GM12878 (cell line): ENCODE results near the gene OLAH. TPM values are rescaled to one million over a fixed set of nuclear protein-coding genes. Genes with fewer than 3 reads are reported as not detected.

ENCODE experiments used
- CBX3 ChIP-seq: fragments of 200-600 bp; sonication (generic); IDR thresholded peaks from 2 replicates; pipeline ENCODE4 v1.6.1; 2016; ENCODE audit warnings: low read depth, borderline replicate concordance
- CEBPB ChIP-seq, 2 experiments: fragments of 150-350 bp in 1 of 2; IDR thresholded peaks; 2 replicates each; pipeline ENCODE4 v1.6.1; 2012 to 2014; ENCODE audit warnings: low read depth in 2 of 2, low read length in 2 of 2, borderline replicate concordance in 1 of 2, inconsistent platforms in 1 of 2
- CHD1 ChIP-seq: IDR thresholded peaks from 2 replicates; pipeline ENCODE4 v1.6.1; 2012; ENCODE audit warnings: low read depth, low read length, improper control_type of control experiment
- CHD2 ChIP-seq: IDR thresholded peaks from 2 replicates; pipeline ENCODE4 v1.6.1; 2011; ENCODE audit warnings: low read depth, low read length, improper control_type of control experiment, borderline replicate concordance
- CHD4 ChIP-seq: fragments of 200-600 bp; sonication (generic); IDR thresholded peaks from 2 replicates; pipeline ENCODE4 v1.6.1; 2016; ENCODE audit warnings: mild to moderate bottlenecking
- DPF2 ChIP-seq: fragments of 450-650 bp; IDR thresholded peaks from 2 replicates; pipeline ENCODE4 v1.6.1; 2017; ENCODE audit warnings: mild to moderate bottlenecking
- GABPA ChIP-seq: IDR thresholded peaks from 2 replicates; pipeline ENCODE4 v1.6.1; 2014; ENCODE audit warnings: antibody characterized with exemption, low read depth, mild to moderate bottlenecking, inconsistent platforms
- HCFC1 ChIP-seq: fragments of 150-350 bp; IDR thresholded peaks from 2 replicates; pipeline ENCODE4 v1.6.1; 2014; ENCODE audit warnings: low read length
- KLF5 ChIP-seq: fragments of 450-650 bp; IDR thresholded peaks from 2 replicates; pipeline ENCODE4 v1.6.1; 2014; ENCODE audit warnings: mild to moderate bottlenecking; ENCODE audit not compliant: partially characterized antibody
- LARP7 ChIP-seq: fragments of 450-650 bp; IDR thresholded peaks from 2 replicates; pipeline ENCODE4 v1.6.1; 2017; ENCODE audit warnings: mild to moderate bottlenecking
- MAX ChIP-seq: IDR thresholded peaks from 2 replicates; pipeline ENCODE4 v1.6.1; 2012; ENCODE audit warnings: low read depth, low read length, improper control_type of control experiment
- MEF2B ChIP-seq: fragments of 450-650 bp; IDR thresholded peaks from 2 replicates; pipeline ENCODE4 v1.6.1; 2018; ENCODE audit warnings: mild to moderate bottlenecking, moderate library complexity; ENCODE audit not compliant: partially characterized antibody, poor library complexity, severe bottlenecking
- NBN ChIP-seq: fragments of 450-650 bp; IDR thresholded peaks from 2 replicates; pipeline ENCODE4 v1.6.1; 2016
- NKRF ChIP-seq: fragments of 450-650 bp; conservative IDR thresholded peaks from 2 replicates; pipeline ENCODE4 v1.6.1; 2017; ENCODE audit warnings: mild to moderate bottlenecking, moderate library complexity
- NR2F1 ChIP-seq: fragments of 450-650 bp; conservative IDR thresholded peaks from 2 replicates; pipeline ENCODE4 v1.6.1; 2017; ENCODE audit warnings: mild to moderate bottlenecking
- POLR2A ChIP-seq: IDR thresholded peaks from 2 replicates; pipeline ENCODE4 v1.6.1; 2011; ENCODE audit warnings: low read depth, mild to moderate bottlenecking, low read length
- RELB ChIP-seq: fragments of 450-650 bp; IDR thresholded peaks from 2 replicates; pipeline ENCODE4 v1.6.1; 2017; ENCODE audit warnings: low read depth, mild to moderate bottlenecking, moderate library complexity
- SIX5 ChIP-seq: IDR thresholded peaks from 2 replicates; pipeline ENCODE4 v1.6.1; 2011; ENCODE audit warnings: mild to moderate bottlenecking, low read depth, low read length, moderate library complexity; ENCODE audit not compliant: severe bottlenecking
- SMAD5 ChIP-seq: IDR thresholded peaks from 2 replicates; pipeline ENCODE4 v1.6.1; 2016; ENCODE audit warnings: antibody characterized with exemption, low read depth
- SMC3 ChIP-seq: IDR thresholded peaks from 2 replicates; pipeline ENCODE4 v1.6.1; 2011; ENCODE audit warnings: low read length, improper control_type of control experiment, borderline replicate concordance
- SP1 ChIP-seq: IDR thresholded peaks from one replicate; pipeline ENCODE4 v1.6.1; 2011; ENCODE audit warnings: low read depth, low read length
- SPI1 ChIP-seq: IDR thresholded peaks from 2 replicates; pipeline ENCODE4 v1.6.1; 2011; ENCODE audit warnings: low read depth, mild to moderate bottlenecking, low read length, moderate library complexity, borderline replicate concordance; ENCODE audit not compliant: insufficient read depth
- SRF ChIP-seq, 2 experiments: IDR thresholded peaks; 2 replicates each; pipeline ENCODE4 v1.6.1; 2011; ENCODE audit warnings: low read depth in 2 of 2, low read length in 2 of 2, mild to moderate bottlenecking in 1 of 2, moderate library complexity in 1 of 2
- ZNF207 ChIP-seq: fragments of 450-650 bp; IDR thresholded peaks from 2 replicates; pipeline ENCODE4 v1.6.1; 2014; ENCODE audit warnings: antibody characterized with exemption, mild to moderate bottlenecking, borderline replicate concordance
- polyA plus RNA-seq, 11 experiments: library from polyadenylated mRNA; depleted of rRNA in 4 of 11; unstranded in 6 of 11; stranded (reverse) in 5 of 11; fragments of >200 nt; fragmentation: Nextera tagmentation in 4 of 11; fragmentation: Illumina TruSeq in 1 of 11; extraction: Ambion mirVana in 4 of 11; extraction: Trizol in 1 of 11; gene quantifications; 1 replicate in 1 of 11; 2 replicates in 10 of 11; pipeline versions ENCODE4 v1.2.1 to v1.2.3, GENCODE V29; 2011 to 2016; ENCODE audit warnings: inconsistent platforms in 2 of 11, missing spikeins in 2 of 11, low read depth in 1 of 11
- total RNA-seq, 4 experiments: library from RNA; depleted of rRNA in 3 of 4; stranded (reverse); fragments of >200 nt in 3 of 4; fragmentation: Illumina TruSeq in 1 of 4; extraction: Trizol in 1 of 4; gene quantifications; 2 replicates each; pipeline versions ENCODE4 v1.2.1 to v1.2.3, GENCODE V29; 2013 to 2021
- TF ChIP-seq, protein P1 (sequence below): fragments of 450-650 bp; IDR thresholded peaks from 2 replicates; pipeline ENCODE4 v1.6.1; 2016; ENCODE audit warnings: mild to moderate bottlenecking

Gene OLAH
- total and polyA plus RNA-seq, 10 of the 15 experiments (the other 5 are each of a cell fraction or from before 2014, with no cell fraction given): 0.10 to 1.4 (median 0.59) TPM; not detected in 1

DNA sequence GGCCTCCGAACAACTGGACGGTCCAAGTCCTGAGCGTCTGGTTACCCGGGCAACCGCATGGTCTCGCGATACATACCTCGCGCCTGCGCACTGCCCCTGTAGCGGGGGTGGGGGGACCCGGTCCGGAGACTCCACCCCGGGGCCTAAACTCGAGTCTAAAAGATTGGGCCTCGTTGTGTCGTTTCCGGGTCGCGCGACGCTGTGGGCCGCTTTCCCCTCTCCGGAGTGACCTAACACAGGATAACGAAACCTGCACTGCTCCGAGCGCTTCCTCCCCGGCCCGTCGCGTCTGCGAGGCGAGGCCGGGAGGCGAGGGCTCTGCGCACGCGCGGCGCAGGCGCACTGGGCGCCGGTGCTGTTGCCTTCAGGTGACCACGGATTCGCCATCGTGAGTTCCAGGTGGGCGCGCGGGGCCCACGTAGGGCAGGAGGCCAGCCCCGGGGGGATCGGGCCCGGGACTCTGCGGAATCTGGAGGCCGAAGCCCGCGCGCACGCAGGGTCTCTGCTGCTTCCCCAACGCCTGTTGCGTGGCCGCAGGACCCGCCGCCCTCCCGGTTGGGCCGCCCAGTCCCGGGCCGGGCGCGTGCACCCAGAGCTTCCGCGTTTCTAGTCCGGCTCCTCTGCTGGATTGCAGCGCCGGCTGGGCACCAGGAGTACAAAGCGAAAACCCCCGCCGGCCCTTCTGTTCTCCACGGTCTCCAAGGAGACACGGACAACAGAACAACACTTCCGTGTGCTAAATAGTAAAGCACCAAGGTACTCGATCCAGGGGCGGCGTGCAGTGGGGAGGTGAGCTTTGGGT is 53.5 kb downstream of the OLAH start, which contains the start of gene RPP38 (continued):
- TF ChIP-seq SIX5: peak; percentile 39
- peak; percentile 67; the same call in 1 of the 2 replicates for TF ChIP-seq SMAD5
- no peak; the same call in none of the 2 replicates for TF ChIP-seq ZNF207
- TF ChIP-seq NKRF: peak; percentile 94
- TF ChIP-seq, protein P1, sequence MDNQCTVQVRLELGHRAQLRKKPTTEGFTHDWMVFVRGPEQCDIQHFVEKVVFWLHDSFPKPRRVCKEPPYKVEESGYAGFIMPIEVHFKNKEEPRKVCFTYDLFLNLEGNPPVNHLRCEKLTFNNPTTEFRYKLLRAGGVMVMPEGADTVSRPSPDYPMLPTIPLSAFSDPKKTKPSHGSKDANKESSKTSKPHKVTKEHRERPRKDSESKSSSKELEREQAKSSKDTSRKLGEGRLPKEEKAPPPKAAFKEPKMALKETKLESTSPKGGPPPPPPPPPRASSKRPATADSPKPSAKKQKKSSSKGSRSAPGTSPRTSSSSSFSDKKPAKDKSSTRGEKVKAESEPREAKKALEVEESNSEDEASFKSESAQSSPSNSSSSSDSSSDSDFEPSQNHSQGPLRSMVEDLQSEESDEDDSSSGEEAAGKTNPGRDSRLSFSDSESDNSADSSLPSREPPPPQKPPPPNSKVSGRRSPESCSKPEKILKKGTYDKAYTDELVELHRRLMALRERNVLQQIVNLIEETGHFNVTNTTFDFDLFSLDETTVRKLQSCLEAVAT: no peak
- peak; percentile 70 for TF ChIP-seq NR2F1
- no peak for TF ChIP-seq CEBPB (IDR thresholded peaks at IDR 0.05; ENCODE audit: borderline replicate concordance in 1 of 2, low read depth in 2 of 2, low read length in 2 of 2)
- TF ChIP-seq MEF2B: peak; percentile 25
- peak; percentile 64; the same call in 1 of the 2 replicates for TF ChIP-seq SPI1
- TF ChIP-seq GABPA: peak; percentile 65; the same call in 1 of the 2 replicates
- 0 out of 2 replicates have a peak, but pooled peaks have one; percentile 60 for TF ChIP-seq NBN
- TF ChIP-seq SRF (IDR thresholded peaks at IDR 0.05; ENCODE audit: low read depth in 2 of 2, low read length in 2 of 2): no peak
- TF ChIP-seq DPF2: peak; percentile 86
- TF ChIP-seq CBX3: no peak
- peak; percentile 75 for TF ChIP-seq MAX
- no peak for TF ChIP-seq CHD4
- peak; percentile 38 for TF ChIP-seq SP1
- peak; percentile 93; the same call in 1 of the 2 replicates for TF ChIP-seq LARP7
- peak; percentile 86; the same call in 1 of the 2 replicates for TF ChIP-seq CHD1
- TF ChIP-seq POLR2A: peak; percentile 99
- TF ChIP-seq RELB: peak; percentile 33; the same call in 1 of the 2 replicates
- peak; percentile 98 for TF ChIP-seq CHD2
- 0 out of 2 replicates have a peak, but pooled peaks have one; percentile 7 for TF ChIP-seq HCFC1
- no peak for TF ChIP-seq SMC3
- peak; percentile 34 for TF ChIP-seq KLF5
